ENCODE measurements around the gene SLC14A1.
A peak's percentile ranks its signal among the peaks of the same experiment; 100 is the strongest.

The SLC14A1 gene

DNA sequence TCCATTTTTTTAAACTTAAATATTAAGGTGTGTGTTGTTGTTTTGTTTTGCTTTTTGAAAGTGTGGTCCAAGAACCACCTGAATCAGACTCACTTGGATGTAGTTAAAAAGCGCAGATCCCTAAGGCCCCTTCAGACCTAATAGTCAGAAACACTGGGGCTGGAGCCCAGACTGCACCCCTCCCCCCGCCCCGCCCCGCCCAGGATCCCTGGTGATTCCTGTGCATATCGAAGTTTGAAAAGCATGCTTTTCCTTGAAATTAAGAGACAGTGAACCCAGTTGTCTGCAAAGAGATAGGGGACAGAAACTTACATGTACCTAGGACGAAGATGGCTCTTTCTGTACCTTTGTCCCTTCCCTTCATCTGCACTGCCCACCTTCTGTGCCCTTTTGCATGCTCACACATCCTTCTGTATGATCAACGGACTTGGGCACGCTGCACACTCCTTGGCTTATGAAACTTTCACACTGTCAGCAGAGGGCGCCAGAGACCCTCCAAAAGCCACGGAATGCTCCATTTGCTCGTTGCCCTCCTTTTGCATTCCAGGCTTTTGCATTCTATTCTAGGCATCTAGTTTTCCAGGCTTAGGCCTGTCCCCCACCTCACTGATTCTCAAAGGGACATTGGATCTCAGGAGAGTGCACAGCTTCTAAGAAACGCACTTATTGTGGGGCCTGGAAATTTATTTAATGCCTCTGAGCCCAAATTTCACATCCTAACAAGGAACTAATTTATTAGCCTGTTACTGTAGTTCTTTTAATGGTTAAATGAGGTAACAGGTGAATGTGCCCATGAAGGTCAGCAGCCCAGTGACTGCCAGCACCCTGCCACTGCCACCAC lies 32.8 kb upstream of the SLC14A1 start:
- Histone ChIP-seq H3K9me3 (ENCODE audit: insufficient read depth, low read depth, low read length) (peaks cover 8% of the 10 kb centered on the region; the same call in 1 of the 2 replicates), H3F3A (ENCODE audit: low read depth) (peaks cover 9% of the 10 kb centered on the region), H3K9ac (ENCODE audit: low read depth, low read length, poor library complexity, severe bottlenecking) (peak overlapping the region; percentile 94), H3K27me3 (ENCODE audit: insufficient read depth, low read length, poor library complexity, severe bottlenecking) (no peaks in the 10 kb centered on the region), H3K4me3 (ENCODE audit: low read length, poor library complexity, severe bottlenecking) (no peak overlapping the region), H3K79me2 (ENCODE audit: insufficient read depth, low read length) (peaks cover 14% of the 10 kb centered on the region; the same call in 1 of the 2 replicates), H3K36me3 (ENCODE audit: insufficient read depth, low read length) (no peaks in the 10 kb centered on the region), H3K4me2 (ENCODE audit: low read depth, low read length, poor library complexity, severe bottlenecking) (peak overlapping the region; percentile 94), H3K9me2 (replicated peaks; ENCODE audit: low read depth, low read length) (no peaks in the 10 kb centered on the region), H3K4me1 (ENCODE audit: insufficient read depth, low read length, poor library complexity, severe bottlenecking) (peaks cover 47% of the 10 kb centered on the region), H2AFZ (ENCODE audit: low read length) (peak overlapping the region; percentile 38; the same call in 1 of the 2 replicates), H4K20me1 (ENCODE audit: insufficient read depth, low read length, poor library complexity, severe bottlenecking) (no peaks in the 10 kb centered on the region)
- no peak for TF ChIP-seq EZH2phosphoT487 (IDR thresholded peaks at IDR 0.05; ENCODE audit: borderline replicate concordance)
- TF ChIP-seq, protein P1, sequence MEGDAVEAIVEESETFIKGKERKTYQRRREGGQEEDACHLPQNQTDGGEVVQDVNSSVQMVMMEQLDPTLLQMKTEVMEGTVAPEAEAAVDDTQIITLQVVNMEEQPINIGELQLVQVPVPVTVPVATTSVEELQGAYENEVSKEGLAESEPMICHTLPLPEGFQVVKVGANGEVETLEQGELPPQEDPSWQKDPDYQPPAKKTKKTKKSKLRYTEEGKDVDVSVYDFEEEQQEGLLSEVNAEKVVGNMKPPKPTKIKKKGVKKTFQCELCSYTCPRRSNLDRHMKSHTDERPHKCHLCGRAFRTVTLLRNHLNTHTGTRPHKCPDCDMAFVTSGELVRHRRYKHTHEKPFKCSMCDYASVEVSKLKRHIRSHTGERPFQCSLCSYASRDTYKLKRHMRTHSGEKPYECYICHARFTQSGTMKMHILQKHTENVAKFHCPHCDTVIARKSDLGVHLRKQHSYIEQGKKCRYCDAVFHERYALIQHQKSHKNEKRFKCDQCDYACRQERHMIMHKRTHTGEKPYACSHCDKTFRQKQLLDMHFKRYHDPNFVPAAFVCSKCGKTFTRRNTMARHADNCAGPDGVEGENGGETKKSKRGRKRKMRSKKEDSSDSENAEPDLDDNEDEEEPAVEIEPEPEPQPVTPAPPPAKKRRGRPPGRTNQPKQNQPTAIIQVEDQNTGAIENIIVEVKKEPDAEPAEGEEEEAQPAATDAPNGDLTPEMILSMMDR (conservative IDR thresholded peaks at IDR 0.05; ENCODE audit: low read length) = peak; percentile 91

DNA sequence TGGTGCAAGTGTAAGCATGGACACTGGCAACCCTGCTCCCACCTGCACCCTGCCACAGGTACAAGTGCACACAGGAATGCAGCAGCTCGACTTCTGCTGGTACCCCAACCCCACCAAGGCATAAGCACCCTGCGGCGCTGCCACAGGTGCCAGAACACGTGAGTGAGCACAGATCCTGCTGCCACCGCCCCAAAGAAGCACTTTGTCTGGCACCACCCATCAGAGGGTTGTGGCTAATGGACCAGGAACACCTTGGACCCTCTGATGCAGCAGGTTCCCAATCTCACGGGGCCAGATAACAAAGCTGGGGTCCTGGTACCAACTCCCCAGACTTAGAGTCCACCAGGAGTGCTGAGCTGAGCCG lies 32.2 kb upstream of the SLC14A1 start:
- Histone ChIP-seq H3K4me3 (ENCODE audit: low read length, poor library complexity, severe bottlenecking) (no peak overlapping the region), H3K36me3 (ENCODE audit: insufficient read depth, low read length) (no peaks in the 10 kb centered on the region), H3K9me2 (replicated peaks; ENCODE audit: low read depth, low read length) (no peaks in the 10 kb centered on the region), H4K20me1 (ENCODE audit: insufficient read depth, low read length, poor library complexity, severe bottlenecking) (no peaks in the 10 kb centered on the region), H3K4me1 (ENCODE audit: insufficient read depth, low read length, poor library complexity, severe bottlenecking) (peaks cover 41% of the 10 kb centered on the region), H3K79me2 (ENCODE audit: insufficient read depth, low read length) (peaks cover 14% of the 10 kb centered on the region; the same call in 1 of the 2 replicates), H3K4me2 (ENCODE audit: low read depth, low read length, poor library complexity, severe bottlenecking) (no peak overlapping the region), H3F3A (ENCODE audit: low read depth) (peaks cover 9% of the 10 kb centered on the region), H3K9ac (ENCODE audit: low read depth, low read length, poor library complexity, severe bottlenecking) (no peak overlapping the region), H2AFZ (ENCODE audit: low read length) (0 out of 2 replicates have a peak overlapping the region, but pooled peaks have one; percentile 31), H3K9me3 (ENCODE audit: insufficient read depth, low read depth, low read length) (peaks cover 8% of the 10 kb centered on the region; the same call in 1 of the 2 replicates), H3K27me3 (ENCODE audit: insufficient read depth, low read length, poor library complexity, severe bottlenecking) (no peaks in the 10 kb centered on the region)
- no peak for TF ChIP-seq EZH2phosphoT487 (IDR thresholded peaks at IDR 0.05; ENCODE audit: borderline replicate concordance)
- TF ChIP-seq, protein P1 (conservative IDR thresholded peaks at IDR 0.05; ENCODE audit: low read length) = no peak

DNA sequence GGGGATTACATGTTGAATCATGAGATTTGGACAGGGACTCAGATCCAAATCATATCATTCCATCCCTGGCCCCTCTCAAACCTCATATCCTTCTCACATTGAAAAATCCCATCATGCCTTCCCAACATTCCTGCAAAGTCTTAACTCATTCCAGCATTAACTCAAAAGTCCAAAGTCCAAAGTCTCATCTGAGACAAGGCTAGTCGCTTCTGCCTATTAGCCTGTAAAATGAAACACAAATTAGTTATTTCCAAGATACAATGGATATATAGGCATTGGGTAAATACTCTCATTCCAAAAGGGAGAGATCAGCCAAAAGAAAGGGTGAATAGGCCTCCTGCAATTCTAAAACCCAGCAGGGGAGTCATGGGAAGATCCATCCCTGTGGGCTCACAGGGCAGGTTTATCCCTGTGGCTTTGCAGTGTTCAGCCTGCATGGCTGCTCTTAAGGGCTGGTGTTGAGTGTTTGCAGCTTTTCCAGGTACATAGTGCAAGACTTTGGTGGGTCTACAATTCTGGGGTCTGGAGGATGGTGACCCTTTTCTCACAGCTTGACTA lies 21.2 kb upstream of the SLC14A1 start:
- Histone ChIP-seq H3K36me3 (ENCODE audit: insufficient read depth, low read length) (no peaks in the 10 kb centered on the region), H3K4me1 (ENCODE audit: insufficient read depth, low read length, poor library complexity, severe bottlenecking) (no peaks in the 10 kb centered on the region), H3K9ac (ENCODE audit: low read depth, low read length, poor library complexity, severe bottlenecking) (no peak overlapping the region), H2AFZ (ENCODE audit: low read length) (no peak overlapping the region), H3F3A (ENCODE audit: low read depth) (no peaks in the 10 kb centered on the region), H3K4me2 (ENCODE audit: low read depth, low read length, poor library complexity, severe bottlenecking) (no peak overlapping the region), H3K27me3 (ENCODE audit: insufficient read depth, low read length, poor library complexity, severe bottlenecking) (no peaks in the 10 kb centered on the region), H3K79me2 (ENCODE audit: insufficient read depth, low read length) (no peaks in the 10 kb centered on the region), H4K20me1 (ENCODE audit: insufficient read depth, low read length, poor library complexity, severe bottlenecking) (no peaks in the 10 kb centered on the region), H3K9me3 (ENCODE audit: insufficient read depth, low read depth, low read length) (peaks cover 24% of the 10 kb centered on the region; the same call in 1 of the 2 replicates), H3K9me2 (replicated peaks; ENCODE audit: low read depth, low read length) (no peaks in the 10 kb centered on the region), H3K4me3 (ENCODE audit: low read length, poor library complexity, severe bottlenecking) (no peak overlapping the region)
- TF ChIP-seq EZH2phosphoT487 (IDR thresholded peaks at IDR 0.05; ENCODE audit: borderline replicate concordance) = no peak
- TF ChIP-seq, protein P1 (conservative IDR thresholded peaks at IDR 0.05; ENCODE audit: low read length) = no peak

All from Loucy (cell line).